Liver (tissue), 9 donors: ENCODE measurements around the gene CTAGE1. TPM values are rescaled to one million over a fixed set of nuclear protein-coding genes. Genes with fewer than 3 reads are reported as not detected.

Source experiments
- DNase-seq: peaks from one replicate; pipeline ENCODE4 v3.0.0-alpha.2; 2017; ENCODE audit warnings: low spot score
- H3K27ac ChIP-seq, 2 donors: one replicate each; pipeline ENCODE4 v1.7.0; 2013; ENCODE audit warnings: inconsistent platforms in 2 of 2, low read length in 2 of 2, control low read depth in 1 of 2, low read depth in 1 of 2, mild to moderate bottlenecking in 1 of 2
- H3K27me3 ChIP-seq, 4 donors: one replicate each; pipeline versions ENCODE4 v1.6.1 to v1.7.0; 2013; ENCODE audit warnings: low read length in 3 of 4, inconsistent platforms in 1 of 4, mild to moderate bottlenecking in 1 of 4, moderate library complexity in 1 of 4; ENCODE audit not compliant: control insufficient read depth in 4 of 4, insufficient read depth in 4 of 4
- H3K36me3 ChIP-seq, 4 donors: one replicate each; pipeline versions ENCODE4 v1.6.1 to v1.7.0; 2013; ENCODE audit warnings: low read length in 3 of 4, mild to moderate bottlenecking in 3 of 4, low read depth in 1 of 4, moderate library complexity in 1 of 4; ENCODE audit not compliant: control insufficient read depth in 4 of 4, insufficient read depth in 3 of 4
- H3K4me1 ChIP-seq, 4 donors: one replicate each; pipeline versions ENCODE4 v1.6.1 to v1.7.0; 2013; ENCODE audit warnings: low read length in 3 of 4, mild to moderate bottlenecking in 3 of 4, moderate library complexity in 1 of 4; ENCODE audit not compliant: control insufficient read depth in 4 of 4, insufficient read depth in 4 of 4
- H3K4me3 ChIP-seq, 3 donors: one replicate each; pipeline versions ENCODE4 v1.6.1 to v1.7.0; 2013; ENCODE audit warnings: low read length in 3 of 3, control low read depth in 1 of 3, low read depth in 1 of 3, mild to moderate bottlenecking in 1 of 3
- H3K9ac ChIP-seq, 2 donors: one replicate each; pipeline ENCODE4 v1.7.0; 2013; ENCODE audit warnings: low read length in 2 of 2, mild to moderate bottlenecking in 2 of 2, moderate library complexity in 2 of 2, control low read depth in 1 of 2, low read depth in 1 of 2
- H3K9me3 ChIP-seq, 4 donors: one replicate each; pipeline versions ENCODE4 v1.6.1 to v1.7.0; 2013; ENCODE audit warnings: low read length in 3 of 4; ENCODE audit not compliant: control insufficient read depth in 4 of 4
- ATF3 ChIP-seq: IDR thresholded peaks from 2 replicates; pipeline ENCODE4 v1.6.1; 2016; ENCODE audit warnings: antibody characterized with exemption
- CTCF ChIP-seq: fragments of 150-350 bp; IDR thresholded peaks from 2 replicates; pipeline ENCODE4 v1.5.1; 2017; ENCODE audit warnings: improper control_type of control experiment, low read depth, low read length; ENCODE audit not compliant: missing input control
- EGR1 ChIP-seq, 2 donors: IDR thresholded peaks; 2 replicates each; pipeline ENCODE4 v1.6.1; 2016 to 2018; ENCODE audit warnings: antibody characterized with exemption in 2 of 2, low read depth in 2 of 2
- JUND ChIP-seq, 2 donors: IDR thresholded peaks; 2 replicates each; pipeline ENCODE4 v1.6.1; 2016; ENCODE audit warnings: antibody characterized with exemption in 2 of 2
- RAD21 ChIP-seq, 2 donors: IDR thresholded peaks; 2 replicates each; pipeline ENCODE4 v1.6.1; 2016; ENCODE audit warnings: antibody characterized with exemption in 2 of 2, mild to moderate bottlenecking in 2 of 2
- SP1 ChIP-seq: IDR thresholded peaks from 2 replicates; pipeline ENCODE4 v1.6.1; 2018; ENCODE audit warnings: antibody characterized with exemption, mild to moderate bottlenecking
- WGBS: extraction: QIAGEN DNeasy Blood & Tissue Kit; methylation state at CpG from one replicate; pipeline ENCODE4 v1.1.7; 2013; 5-methylcytosine and 5-hydroxymethylcytosine counted together
- polyA plus RNA-seq, 2 donors: library from polyadenylated mRNA; stranded (reverse) in 1 of 2; unstranded in 1 of 2; fragments of 200-250 nt in 1 of 2; fragments of >200 nt in 1 of 2; fragmentation: Nextera tagmentation in 1 of 2; extraction: Ambion mirVana in 1 of 2; gene quantifications; one replicate each; pipeline versions ENCODE4 v1.2.1 to v1.2.3, GENCODE V29; 2013 to 2015
- total RNA-seq, 2 donors: library from RNA; depleted of rRNA; stranded (reverse); fragments of >200 nt; gene quantifications; one replicate each; pipeline ENCODE4 v1.2.3, GENCODE V29; 2014
- TF ChIP-seq, protein P1 (sequence below): IDR thresholded peaks from 2 replicates; pipeline ENCODE4 v1.6.1; 2016; ENCODE audit warnings: antibody characterized with exemption
- TF ChIP-seq, protein P2 (sequence below): IDR thresholded peaks from 2 replicates; pipeline ENCODE4 v1.6.1; 2016; ENCODE audit warnings: antibody characterized with exemption, mild to moderate bottlenecking
- donor health status: healthy.
- donor health status: healthy.
- donor health status: healthy.
- donor health status: healthy.
- donor health status: healthy.

Gene CTAGE1
- total and polyA plus RNA-seq, 4 donors: not detected

DNA sequence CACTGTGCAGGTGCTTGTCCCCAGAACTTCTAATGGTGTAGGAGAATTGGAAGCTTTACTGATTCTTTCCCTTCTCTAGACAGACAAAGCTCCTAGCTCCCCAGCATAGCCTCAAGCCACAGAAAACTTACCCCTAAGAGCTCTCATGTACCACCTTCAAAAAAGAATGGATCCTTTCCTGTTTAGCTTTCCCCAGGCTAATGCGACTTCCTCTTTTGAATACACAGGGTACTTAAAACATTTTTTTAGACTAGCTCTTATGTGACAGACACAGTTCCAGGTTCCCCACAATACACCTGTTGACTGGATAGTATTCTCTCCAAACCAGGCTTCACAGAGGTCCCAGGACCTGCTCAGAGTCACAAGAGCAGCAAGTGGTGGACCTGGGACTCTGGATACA is 8.3 kb downstream of the CTAGE1 start:
- Histone ChIP-seq H3K9ac (no peak overlapping the region), H3K27me3 (no peaks in the 10 kb centered on the region), H3K4me3 (no peak overlapping the region), H3K9me3 (peaks cover 0 to 4% (median under 1%) of the 10 kb centered on the region in 4 donors), H3K4me1 (no peaks in the 10 kb centered on the region), H3K36me3 (no peaks in the 10 kb centered on the region), H3K27ac (no peak overlapping the region)
- 83% methylated on average over 1 of the region's 1 CpG for WGBS
- no peak for DNase-seq
- TF ChIP-seq, protein P1, sequence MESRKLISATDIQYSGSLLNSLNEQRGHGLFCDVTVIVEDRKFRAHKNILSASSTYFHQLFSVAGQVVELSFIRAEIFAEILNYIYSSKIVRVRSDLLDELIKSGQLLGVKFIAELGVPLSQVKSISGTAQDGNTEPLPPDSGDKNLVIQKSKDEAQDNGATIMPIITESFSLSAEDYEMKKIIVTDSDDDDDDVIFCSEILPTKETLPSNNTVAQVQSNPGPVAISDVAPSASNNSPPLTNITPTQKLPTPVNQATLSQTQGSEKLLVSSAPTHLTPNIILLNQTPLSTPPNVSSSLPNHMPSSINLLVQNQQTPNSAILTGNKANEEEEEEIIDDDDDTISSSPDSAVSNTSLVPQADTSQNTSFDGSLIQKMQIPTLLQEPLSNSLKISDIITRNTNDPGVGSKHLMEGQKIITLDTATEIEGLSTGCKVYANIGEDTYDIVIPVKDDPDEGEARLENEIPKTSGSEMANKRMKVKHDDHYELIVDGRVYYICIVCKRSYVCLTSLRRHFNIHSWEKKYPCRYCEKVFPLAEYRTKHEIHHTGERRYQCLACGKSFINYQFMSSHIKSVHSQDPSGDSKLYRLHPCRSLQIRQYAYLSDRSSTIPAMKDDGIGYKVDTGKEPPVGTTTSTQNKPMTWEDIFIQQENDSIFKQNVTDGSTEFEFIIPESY: no peak

GRCh38 chr18:22408059-22408458 is 9.7 kb downstream of the CTAGE1 start:
- no peak overlapping the region for H3K4me3 ChIP-seq
- H3K27ac ChIP-seq: no peak overlapping the region
- TF ChIP-seq ATF3 (no peak), CTCF (peak; percentile 11), RAD21 (IDR thresholded peaks at IDR 0.05) (peak in 1 of 2 donors; percentile 35), EGR1 (IDR thresholded peaks at IDR 0.05; ENCODE audit: low read depth in 2 of 2) (no peak)
- DNase-seq: no peak
- 95% methylated on average over 3 of the region's 3 CpGs for WGBS
- H3K36me3 ChIP-seq: no peaks in the 10 kb centered on the region
- no peak overlapping the region for H3K9ac ChIP-seq
- no peaks in the 10 kb centered on the region for H3K27me3 ChIP-seq
- no peaks in the 10 kb centered on the region for H3K4me1 ChIP-seq
- H3K9me3 ChIP-seq: peaks cover 0 to 4% (median under 1%) of the 10 kb centered on the region in 4 donors

DNA sequence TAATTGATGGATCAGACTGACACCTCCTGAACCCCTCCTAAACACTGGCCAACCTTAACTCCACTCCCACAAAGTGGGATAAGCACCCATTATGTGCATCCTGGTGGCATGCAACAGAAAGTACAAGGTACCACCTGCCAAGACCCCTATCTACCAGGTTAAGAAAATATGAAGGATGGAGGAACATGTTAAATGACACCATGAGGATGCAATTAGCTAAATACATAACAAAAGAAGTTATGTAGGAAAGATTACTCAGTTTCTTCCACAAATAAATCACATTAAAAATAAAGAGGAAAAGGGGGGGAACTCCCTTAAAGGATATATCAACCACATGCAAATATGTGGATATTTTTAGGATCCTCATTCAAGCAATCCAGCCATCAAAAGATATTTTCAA is 12.6 kb downstream of the CTAGE1 start:
- no peaks in the 10 kb centered on the region for H3K36me3 ChIP-seq
- no peak overlapping the region for H3K9ac ChIP-seq
- H3K27me3 ChIP-seq: no peaks in the 10 kb centered on the region
- no peak for DNase-seq
- H3K4me1 ChIP-seq: no peaks in the 10 kb centered on the region
- H3K9me3 ChIP-seq: peaks cover 0 to 4% (median under 1%) of the 10 kb centered on the region in 4 donors
- no peak overlapping the region for H3K4me3 ChIP-seq
- no peak overlapping the region for H3K27ac ChIP-seq
- TF ChIP-seq SP1: no peak
- TF ChIP-seq CTCF: no peak
- TF ChIP-seq, protein P2, sequence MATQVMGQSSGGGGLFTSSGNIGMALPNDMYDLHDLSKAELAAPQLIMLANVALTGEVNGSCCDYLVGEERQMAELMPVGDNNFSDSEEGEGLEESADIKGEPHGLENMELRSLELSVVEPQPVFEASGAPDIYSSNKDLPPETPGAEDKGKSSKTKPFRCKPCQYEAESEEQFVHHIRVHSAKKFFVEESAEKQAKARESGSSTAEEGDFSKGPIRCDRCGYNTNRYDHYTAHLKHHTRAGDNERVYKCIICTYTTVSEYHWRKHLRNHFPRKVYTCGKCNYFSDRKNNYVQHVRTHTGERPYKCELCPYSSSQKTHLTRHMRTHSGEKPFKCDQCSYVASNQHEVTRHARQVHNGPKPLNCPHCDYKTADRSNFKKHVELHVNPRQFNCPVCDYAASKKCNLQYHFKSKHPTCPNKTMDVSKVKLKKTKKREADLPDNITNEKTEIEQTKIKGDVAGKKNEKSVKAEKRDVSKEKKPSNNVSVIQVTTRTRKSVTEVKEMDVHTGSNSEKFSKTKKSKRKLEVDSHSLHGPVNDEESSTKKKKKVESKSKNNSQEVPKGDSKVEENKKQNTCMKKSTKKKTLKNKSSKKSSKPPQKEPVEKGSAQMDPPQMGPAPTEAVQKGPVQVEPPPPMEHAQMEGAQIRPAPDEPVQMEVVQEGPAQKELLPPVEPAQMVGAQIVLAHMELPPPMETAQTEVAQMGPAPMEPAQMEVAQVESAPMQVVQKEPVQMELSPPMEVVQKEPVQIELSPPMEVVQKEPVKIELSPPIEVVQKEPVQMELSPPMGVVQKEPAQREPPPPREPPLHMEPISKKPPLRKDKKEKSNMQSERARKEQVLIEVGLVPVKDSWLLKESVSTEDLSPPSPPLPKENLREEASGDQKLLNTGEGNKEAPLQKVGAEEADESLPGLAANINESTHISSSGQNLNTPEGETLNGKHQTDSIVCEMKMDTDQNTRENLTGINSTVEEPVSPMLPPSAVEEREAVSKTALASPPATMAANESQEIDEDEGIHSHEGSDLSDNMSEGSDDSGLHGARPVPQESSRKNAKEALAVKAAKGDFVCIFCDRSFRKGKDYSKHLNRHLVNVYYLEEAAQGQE: no peak
- TF ChIP-seq JUND (IDR thresholded peaks at IDR 0.05): no peak
